ENCODE data around the gene ALOXE3.

ALOXE3 gene

GRCh38 chr17:8117980-8118768 is at the start of gene ALOXE3:
Gene ALOXE3 (minus strand): TSS chr17:8118514. CDS start chr17:8117990, 524 bp downstream.
- DNase-seq (ENCODE audit: low read depth, low spot score) = no peak

GRCh38 chr17:8167526-8167925 is 49.2 kb upstream of the ALOXE3 start:
- no peak for DNase-seq (ENCODE audit: low read depth, low spot score)

- DNase-seq (ENCODE audit: low read depth, low spot score) = no peak
Observed at GRCh38 chr17:8166731-8167130, 48.4 kb upstream of the ALOXE3 start.

- no peak for DNase-seq (ENCODE audit: low read depth, low spot score)
Observed at GRCh38 chr17:8164815-8165131, 46.5 kb upstream of the ALOXE3 start.

GRCh38 chr17:8163978-8164814 is 45.9 kb upstream of the ALOXE3 start:
- DNase-seq (ENCODE audit: low read depth, low spot score) = no peak

- DNase-seq (ENCODE audit: low read depth, low spot score) = no peak
Observed at GRCh38 chr17:8162997-8163977, 45.0 kb upstream of the ALOXE3 start.

GRCh38 chr17:8162233-8162996 is 44.1 kb upstream of the ALOXE3 start, which contains the start of gene VAMP2:
Gene VAMP2 (minus strand): TSS chr17:8162948. CDS start chr17:8162879, 69 bp downstream.
- no peak for DNase-seq (ENCODE audit: low read depth, low spot score)

- DNase-seq (ENCODE audit: low read depth, low spot score) = no peak
Observed at GRCh38 chr17:8161289-8162232, 43.2 kb upstream of the ALOXE3 start.

- no peak for DNase-seq (ENCODE audit: low read depth, low spot score)
Observed at GRCh38 chr17:8160741-8161221, 42.5 kb upstream of the ALOXE3 start.

- DNase-seq (ENCODE audit: low read depth, low spot score) = no peak
Observed at GRCh38 chr17:8160224-8160577, 41.9 kb upstream of the ALOXE3 start.

- no peak for DNase-seq (ENCODE audit: low read depth, low spot score)
Observed at GRCh38 chr17:8159459-8160223, 41.3 kb upstream of the ALOXE3 start.

GRCh38 chr17:8159032-8159400 is 40.7 kb upstream of the ALOXE3 start:
- DNase-seq (ENCODE audit: low read depth, low spot score) = no peak

- no peak for DNase-seq (ENCODE audit: low read depth, low spot score)
Observed at GRCh38 chr17:8158267-8159031, 40.1 kb upstream of the ALOXE3 start.

- peak; percentile 100 for DNase-seq (ENCODE audit: low read depth, low spot score)
Observed at GRCh38 chr17:8156246-8156992, 38.1 kb upstream of the ALOXE3 start.

- DNase-seq (ENCODE audit: low read depth, low spot score) = no peak
Observed at GRCh38 chr17:8155996-8156245, 37.6 kb upstream of the ALOXE3 start.

- no peak for DNase-seq (ENCODE audit: low read depth, low spot score)
Observed at GRCh38 chr17:8155231-8155995, 37.1 kb upstream of the ALOXE3 start.

- no peak for DNase-seq (ENCODE audit: low read depth, low spot score)
Observed at GRCh38 chr17:8154608-8155155, 36.4 kb upstream of the ALOXE3 start.
